Measurements from ENCODE around the gene FRMPD3.

FRMPD3 gene

GRCh38 chrX:107493141-107493540, 43.7 kb downstream of the FRMPD3 start:
- H3K4me3 ChIP-seq (ENCODE audit: low read depth, low read length) = no peak overlapping the region
- no peak for TF ChIP-seq CTCF (IDR thresholded peaks at IDR 0.05; ENCODE audit: insufficient read depth, low read depth, low read length, missing control alignments)
- DNase-seq (ENCODE audit: low read depth) = no peak

- no peak for DNase-seq (ENCODE audit: low read depth)
- H3K4me3 ChIP-seq (ENCODE audit: low read depth, low read length) = no peak overlapping the region
- no peak for TF ChIP-seq CTCF (IDR thresholded peaks at IDR 0.05; ENCODE audit: insufficient read depth, low read depth, low read length, missing control alignments)
These were observed 47.3 kb downstream of the FRMPD3 start for GRCh38 chrX:107496786-107497185.
